HG03378 (cell line): ENCODE data around the gene ESM1.

Source experiments
- ATAC-seq: cut with Tn5 transposase; IDR thresholded peaks from one replicate; pipeline ENCODE4 v1.9.1; 2021; ENCODE audit warnings: mild to moderate bottlenecking, moderate library complexity; ENCODE audit not compliant: unreplicated experiment

The ESM1 gene

GRCh38 chr5:54988218-54988617 lies 2.8 kb upstream of the ESM1 start:
- ATAC-seq: no peak

- ATAC-seq: no peak
These were observed 869 bp upstream of the ESM1 start for GRCh38 chr5:54986269-54986654.

GRCh38 chr5:54981928-54982327 lies 3.5 kb downstream of the ESM1 start:
- ATAC-seq: no peak

- ATAC-seq: no peak
These were observed 9.7 kb downstream of the ESM1 start for GRCh38 chr5:54975701-54976100.

GRCh38 chr5:54969856-54970828 lies 15.3 kb downstream of the ESM1 start:
- no peak for ATAC-seq

- no peak for ATAC-seq
These were observed 16.2 kb downstream of the ESM1 start for GRCh38 chr5:54969242-54969641.

- ATAC-seq: no peak
These were observed 19.6 kb downstream of the ESM1 start for GRCh38 chr5:54965806-54966205.

- no peak for ATAC-seq
These were observed 21.0 kb downstream of the ESM1 start for GRCh38 chr5:54964405-54964804.

- ATAC-seq: no peak
These were observed 25.5 kb downstream of the ESM1 start for GRCh38 chr5:54959673-54960418.

GRCh38 chr5:54956922-54957321 lies 28.5 kb downstream of the ESM1 start:
- no peak for ATAC-seq

GRCh38 chr5:54947187-54947586 lies 38.2 kb downstream of the ESM1 start:
- no peak for ATAC-seq

- no peak for ATAC-seq
These were observed 39.0 kb downstream of the ESM1 start for GRCh38 chr5:54946306-54946819.

- no peak for ATAC-seq
These were observed 41.0 kb downstream of the ESM1 start for GRCh38 chr5:54944364-54944763.

- no peak for ATAC-seq
These were observed 43.2 kb downstream of the ESM1 start for GRCh38 chr5:54942064-54942778.

GRCh38 chr5:54936201-54936600 lies 49.2 kb downstream of the ESM1 start:
- no peak for ATAC-seq

- ATAC-seq: no peak
These were observed 52.6 kb downstream of the ESM1 start for GRCh38 chr5:54932789-54933188.

GRCh38 chr5:54930736-54931135 lies 54.7 kb downstream of the ESM1 start:
- ATAC-seq: no peak
